Kidney (tissue), 14 donors: ENCODE results near the gene C4orf50. TPM values are rescaled to one million over a fixed set of nuclear protein-coding genes. Genes with fewer than 3 reads are reported as not detected.

Experiments
- DNase-seq, 5 donors: peaks; one replicate each; pipeline ENCODE4 v3.0.0-alpha.2; 2013 to 2020
- FAIRE-seq: peaks from 2 replicates; lab custom pipeline; 2012; peaks lifted over from hg19 to GRCh38; lab: Jason Lieb, UNC
- H3K27ac ChIP-seq, 2 donors: one replicate each; pipeline ENCODE4 v1.7.0; 2013; ENCODE audit warnings: low read depth in 2 of 2, low read length in 2 of 2, inconsistent platforms in 1 of 2
- H3K27me3 ChIP-seq: one replicate; pipeline ENCODE4 v1.7.1; 2013; ENCODE audit warnings: low read length, inconsistent platforms; ENCODE audit not compliant: control insufficient read depth, insufficient read depth
- H3K36me3 ChIP-seq, 3 donors: one replicate each; pipeline versions ENCODE4 v1.7.0 to v1.7.1; 2013; ENCODE audit warnings: low read length in 3 of 3, control low read depth in 1 of 3, inconsistent platforms in 1 of 3; ENCODE audit not compliant: insufficient read depth in 3 of 3, control insufficient read depth in 2 of 3
- H3K4me1 ChIP-seq, 3 donors: one replicate each; pipeline versions ENCODE4 v1.7.0 to v1.7.1; 2013; ENCODE audit warnings: low read length in 3 of 3, inconsistent platforms in 1 of 3, low read depth in 1 of 3; ENCODE audit not compliant: control insufficient read depth in 2 of 3, insufficient read depth in 2 of 3
- H3K4me3 ChIP-seq, 3 donors: one replicate each; pipeline versions ENCODE4 v1.7.0 to v1.8.1; 2013; ENCODE audit warnings: low read length in 3 of 3, control low read depth in 1 of 3, inconsistent platforms in 1 of 3
- H3K9ac ChIP-seq, 3 donors: one replicate each; pipeline versions ENCODE4 v1.7.0 to v1.7.1; 2013; ENCODE audit warnings: low read length in 3 of 3, control low read depth in 1 of 3, inconsistent platforms in 1 of 3
- H3K9me3 ChIP-seq, 3 donors: one replicate each; pipeline versions ENCODE4 v1.7.0 to v1.7.1; 2013; ENCODE audit warnings: low read length in 3 of 3, control low read depth in 1 of 3, inconsistent platforms in 1 of 3; ENCODE audit not compliant: control insufficient read depth in 2 of 3, insufficient read depth in 1 of 3
- intact Hi-C: fragments of 100-400 bp; cut with DNase I; formaldehyde crosslinking; loops from one replicate; pipeline ENCODE4 v1.11.1; 2022
- polyA plus RNA-seq: library from polyadenylated mRNA; stranded (reverse); fragments of 350-450 nt; fragmentation: Illumina TruSeq; extraction: RNeasy Lipid Tissue Mini Kit (QIAGEN cat#74804); gene quantifications from one replicate; pipeline ENCODE4 v1.2.3, GENCODE V29; 2014; ENCODE audit warnings: low read depth, low replicate concordance; ENCODE audit not compliant: insufficient read depth
- total RNA-seq: library from RNA; stranded (reverse); fragmentation: NEBNext Ultra II Directional; extraction: Animal tissue kit (Norgen Biotek cat#: 25700); gene quantifications from one replicate; pipeline ENCODE4 v1.2.1, GENCODE V29; 2021
- TF ChIP-seq, protein P1 (sequence below): IDR thresholded peaks from 3 replicates; pipeline ENCODE4 v1.5.1; 2012; ENCODE audit warnings: mild to moderate bottlenecking, moderate library complexity, borderline replicate concordance; ENCODE audit not compliant: insufficient read depth; ENCODE audit errors: extremely low read depth
- donor health status: control.
- donor health status: control.
- donor health status: control.
- donor health status: control.
- donor health status: control.
- donor health status: DM: yes; HTN: yes; CAD: no.
- donor health status: Normal renal cell carcinoma (clear cell type).

C4orf50 gene
- total and polyA plus RNA-seq, 2 donors from 2014 or later, result 0.16 TPM; not detected in 1

GRCh38 chr4:5889002-5889696, 129.1 kb downstream of the C4orf50 start:
- no peaks in the 10 kb centered on the region for H3K4me1 ChIP-seq
- H3K4me3 ChIP-seq, result no peak overlapping the region
- no peak overlapping the region for H3K27ac ChIP-seq
- H3K27me3 ChIP-seq, result peaks cover 37% of the 10 kb centered on the region
- TF ChIP-seq, protein P1, sequence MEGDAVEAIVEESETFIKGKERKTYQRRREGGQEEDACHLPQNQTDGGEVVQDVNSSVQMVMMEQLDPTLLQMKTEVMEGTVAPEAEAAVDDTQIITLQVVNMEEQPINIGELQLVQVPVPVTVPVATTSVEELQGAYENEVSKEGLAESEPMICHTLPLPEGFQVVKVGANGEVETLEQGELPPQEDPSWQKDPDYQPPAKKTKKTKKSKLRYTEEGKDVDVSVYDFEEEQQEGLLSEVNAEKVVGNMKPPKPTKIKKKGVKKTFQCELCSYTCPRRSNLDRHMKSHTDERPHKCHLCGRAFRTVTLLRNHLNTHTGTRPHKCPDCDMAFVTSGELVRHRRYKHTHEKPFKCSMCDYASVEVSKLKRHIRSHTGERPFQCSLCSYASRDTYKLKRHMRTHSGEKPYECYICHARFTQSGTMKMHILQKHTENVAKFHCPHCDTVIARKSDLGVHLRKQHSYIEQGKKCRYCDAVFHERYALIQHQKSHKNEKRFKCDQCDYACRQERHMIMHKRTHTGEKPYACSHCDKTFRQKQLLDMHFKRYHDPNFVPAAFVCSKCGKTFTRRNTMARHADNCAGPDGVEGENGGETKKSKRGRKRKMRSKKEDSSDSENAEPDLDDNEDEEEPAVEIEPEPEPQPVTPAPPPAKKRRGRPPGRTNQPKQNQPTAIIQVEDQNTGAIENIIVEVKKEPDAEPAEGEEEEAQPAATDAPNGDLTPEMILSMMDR, result no peak
- intact Hi-C loops, result no loop called here
- DNase-seq (peak in 1 of 5 donors; percentile 52), FAIRE-seq (no peak)
- H3K36me3 ChIP-seq, result no peaks in the 10 kb centered on the region
- no peaks in the 10 kb centered on the region for H3K9me3 ChIP-seq
- H3K9ac ChIP-seq, result no peak overlapping the region

GRCh38 chr4:5888222-5889001, 129.8 kb downstream of the C4orf50 start:
- FAIRE-seq (no peak), DNase-seq (peak in 4 of 5 donors; percentile 64 to 82 (median 68))
- Histone ChIP-seq H3K9ac (no peak overlapping the region), H3K27ac (no peak overlapping the region), H3K4me3 (no peak overlapping the region), H3K27me3 (peaks cover 30% of the 10 kb centered on the region), H3K4me1 (no peaks in the 10 kb centered on the region), H3K36me3 (no peaks in the 10 kb centered on the region), H3K9me3 (no peaks in the 10 kb centered on the region)
- TF ChIP-seq, protein P1, result no peak
- intact Hi-C loops, result no loop called here

DNA sequence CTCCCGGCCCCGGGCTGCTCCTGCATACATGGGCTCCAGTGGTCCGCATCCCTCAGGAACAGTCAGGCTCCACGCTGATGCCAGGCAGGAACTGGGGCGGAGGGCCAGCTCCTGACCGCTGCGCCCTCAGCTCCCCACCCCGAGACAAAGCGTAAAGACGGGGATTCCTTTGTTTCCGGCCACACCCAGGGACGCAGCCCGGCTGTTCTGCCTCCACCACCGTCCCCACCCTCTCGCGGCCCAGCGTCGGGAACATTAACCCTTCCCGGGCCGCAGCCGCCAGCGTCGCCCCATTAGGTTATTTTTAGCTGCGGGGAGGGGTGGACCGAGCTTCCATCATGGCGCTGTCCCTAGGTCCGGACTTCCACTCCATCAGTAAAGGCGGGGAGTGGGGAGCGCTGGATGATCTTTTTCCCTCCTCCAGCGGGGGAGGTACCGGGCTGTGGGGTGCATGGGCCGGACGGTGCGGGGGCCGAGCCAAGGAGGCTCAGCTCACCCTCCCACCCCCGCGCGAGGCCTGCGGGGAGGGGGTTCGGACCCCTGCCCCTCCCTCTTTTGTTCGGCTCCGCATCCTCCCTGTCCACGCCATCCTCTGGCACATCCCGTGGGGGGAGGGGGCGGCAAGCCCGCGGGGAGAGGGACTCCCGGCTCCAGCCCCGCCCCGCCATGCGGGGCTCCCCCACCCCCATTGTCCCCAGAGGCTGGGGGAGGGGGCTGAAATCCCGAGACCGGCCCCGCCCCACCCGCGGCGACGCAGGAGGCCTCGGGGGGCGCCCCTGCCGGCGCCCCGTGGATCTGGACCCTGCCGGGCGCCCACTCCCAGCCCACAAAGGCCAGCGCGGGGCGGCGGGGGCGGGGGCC, 130.6 kb downstream of the C4orf50 start:
- Histone ChIP-seq H3K4me3 (peak overlapping the region in 1 of 3 donors; percentile 26), H3K4me1 (no peaks in the 10 kb centered on the region), H3K36me3 (no peaks in the 10 kb centered on the region), H3K27me3 (peaks cover 28% of the 10 kb centered on the region), H3K9ac (no peak overlapping the region), H3K9me3 (no peaks in the 10 kb centered on the region), H3K27ac (no peak overlapping the region)
- DNase-seq, result peak in 4 of 5 donors; percentile 74 to 84 (median 78)
- no peak for FAIRE-seq
- intact Hi-C loops, result no loop called here
- TF ChIP-seq, protein P1, result no peak
